ENCODE measurements around the gene HMOX2.

GRCh38 chr16:4496305-4496704 is 20.1 kb downstream of the HMOX2 start:
- TF ChIP-seq CTCF (optimal IDR thresholded peaks at IDR 0.05 in 1 of 3, IDR thresholded peaks at IDR 0.05 in 1 of 3, conservative IDR thresholded peaks at IDR 0.05 in 1 of 3; ENCODE audit: extremely low read depth in 1 of 3, insufficient read depth in 2 of 3, low read length in 3 of 3) (no peak), EZH2 (IDR thresholded peaks at IDR 0.05; ENCODE audit: low read length) (no peak)
